GM12801 (cell line): Measurements from ENCODE around the gene SNF8.

Source experiments
- TF ChIP-seq, protein P1 (sequence below): IDR thresholded peaks from one replicate; pipeline ENCODE4 v1.5.1; 2011; ENCODE audit warnings: control low read depth; ENCODE audit not compliant: insufficient read length; ENCODE audit errors: extremely low read depth

The SNF8 gene

DNA sequence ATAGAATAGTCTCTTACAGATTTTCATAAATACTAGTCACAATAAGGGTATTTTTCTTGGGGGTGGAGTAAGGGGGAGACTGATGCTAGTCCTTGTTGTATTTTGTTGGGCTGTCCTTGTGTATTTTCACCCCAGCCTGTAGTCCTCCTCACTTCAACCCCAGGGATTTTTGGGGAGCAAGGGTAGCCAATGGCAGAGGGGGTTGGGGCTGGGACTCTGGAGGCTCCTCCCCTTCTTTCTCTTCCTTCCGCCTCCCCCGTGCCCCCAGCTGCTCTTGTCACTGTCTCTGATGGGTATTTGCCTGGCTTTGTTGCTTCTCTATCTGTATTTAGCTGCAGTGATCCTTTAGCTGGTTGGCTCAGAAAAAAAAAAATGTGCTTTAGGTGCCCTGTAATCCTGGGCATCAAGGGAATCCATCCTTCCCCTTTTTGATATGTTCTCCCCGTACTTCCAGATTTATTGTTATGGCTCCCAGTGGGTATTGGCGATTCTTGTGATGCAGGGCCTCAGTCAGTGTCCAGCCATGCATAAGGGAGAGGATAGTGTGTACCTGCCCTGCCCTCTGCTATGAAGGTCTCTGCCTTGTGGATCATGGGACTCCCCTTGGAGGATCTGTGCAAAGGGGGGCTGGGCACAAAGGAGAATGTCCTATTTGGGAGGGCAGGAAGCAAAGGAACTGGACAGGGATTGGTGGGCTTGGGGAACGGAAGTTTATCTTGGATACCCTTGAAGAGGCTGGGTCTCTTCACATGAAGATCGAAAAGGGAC lies 16.5 kb downstream of the SNF8 start:
- TF ChIP-seq, protein P1, sequence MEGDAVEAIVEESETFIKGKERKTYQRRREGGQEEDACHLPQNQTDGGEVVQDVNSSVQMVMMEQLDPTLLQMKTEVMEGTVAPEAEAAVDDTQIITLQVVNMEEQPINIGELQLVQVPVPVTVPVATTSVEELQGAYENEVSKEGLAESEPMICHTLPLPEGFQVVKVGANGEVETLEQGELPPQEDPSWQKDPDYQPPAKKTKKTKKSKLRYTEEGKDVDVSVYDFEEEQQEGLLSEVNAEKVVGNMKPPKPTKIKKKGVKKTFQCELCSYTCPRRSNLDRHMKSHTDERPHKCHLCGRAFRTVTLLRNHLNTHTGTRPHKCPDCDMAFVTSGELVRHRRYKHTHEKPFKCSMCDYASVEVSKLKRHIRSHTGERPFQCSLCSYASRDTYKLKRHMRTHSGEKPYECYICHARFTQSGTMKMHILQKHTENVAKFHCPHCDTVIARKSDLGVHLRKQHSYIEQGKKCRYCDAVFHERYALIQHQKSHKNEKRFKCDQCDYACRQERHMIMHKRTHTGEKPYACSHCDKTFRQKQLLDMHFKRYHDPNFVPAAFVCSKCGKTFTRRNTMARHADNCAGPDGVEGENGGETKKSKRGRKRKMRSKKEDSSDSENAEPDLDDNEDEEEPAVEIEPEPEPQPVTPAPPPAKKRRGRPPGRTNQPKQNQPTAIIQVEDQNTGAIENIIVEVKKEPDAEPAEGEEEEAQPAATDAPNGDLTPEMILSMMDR: no peak

DNA sequence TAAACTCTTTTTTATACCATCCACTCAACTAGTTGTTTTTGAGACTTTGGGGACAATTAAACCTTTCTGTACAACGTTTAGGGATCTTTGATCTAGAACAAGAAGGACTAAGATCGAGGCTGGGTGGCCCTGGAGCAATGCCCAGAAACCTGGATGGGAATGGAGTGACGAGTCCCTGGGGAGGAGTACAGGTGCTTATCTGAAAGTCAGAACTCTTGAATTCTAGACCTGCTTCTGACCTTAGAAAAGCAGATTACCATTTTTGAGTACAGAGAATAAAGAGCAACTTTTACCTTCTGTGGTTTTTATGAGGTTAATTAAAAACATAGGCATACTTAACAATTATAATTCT lies 18.7 kb downstream of the SNF8 start:
- TF ChIP-seq, protein P1: no peak

DNA sequence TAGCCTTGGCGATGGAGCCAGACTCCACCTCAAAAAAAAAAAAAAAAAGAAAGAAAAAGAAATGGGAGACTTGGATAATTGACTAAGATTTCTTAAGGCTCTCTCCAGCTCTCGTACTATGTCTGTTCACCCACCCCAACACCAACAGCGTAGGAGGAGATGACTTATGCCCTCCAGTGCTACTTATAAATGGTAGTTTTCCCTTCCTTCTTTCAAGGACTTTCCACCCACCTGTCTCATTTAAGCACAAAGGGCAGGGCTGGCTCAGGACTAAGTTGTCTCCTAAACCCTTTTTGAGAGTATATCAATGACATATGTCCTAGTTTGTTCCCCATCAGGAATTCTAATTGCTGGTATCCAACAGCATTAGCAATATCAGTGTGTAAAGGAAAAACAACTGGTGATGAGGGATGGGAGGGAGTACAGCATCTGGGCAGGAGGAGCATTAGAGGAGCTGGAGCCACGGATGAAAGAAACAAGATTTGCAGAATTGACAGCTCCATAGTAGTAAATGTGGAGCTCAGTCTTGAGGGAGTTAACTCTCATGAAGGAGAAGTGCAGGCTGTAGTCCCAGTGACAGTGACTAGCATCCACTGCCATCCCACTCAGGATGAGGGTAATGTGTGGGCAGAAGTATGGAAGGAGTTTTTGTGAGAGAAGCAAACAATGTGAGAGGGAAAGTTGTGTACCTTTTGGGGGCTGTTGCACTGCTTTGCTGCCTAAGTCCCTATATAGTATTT lies 19.2 kb downstream of the SNF8 start:
- TF ChIP-seq, protein P1: no peak

DNA sequence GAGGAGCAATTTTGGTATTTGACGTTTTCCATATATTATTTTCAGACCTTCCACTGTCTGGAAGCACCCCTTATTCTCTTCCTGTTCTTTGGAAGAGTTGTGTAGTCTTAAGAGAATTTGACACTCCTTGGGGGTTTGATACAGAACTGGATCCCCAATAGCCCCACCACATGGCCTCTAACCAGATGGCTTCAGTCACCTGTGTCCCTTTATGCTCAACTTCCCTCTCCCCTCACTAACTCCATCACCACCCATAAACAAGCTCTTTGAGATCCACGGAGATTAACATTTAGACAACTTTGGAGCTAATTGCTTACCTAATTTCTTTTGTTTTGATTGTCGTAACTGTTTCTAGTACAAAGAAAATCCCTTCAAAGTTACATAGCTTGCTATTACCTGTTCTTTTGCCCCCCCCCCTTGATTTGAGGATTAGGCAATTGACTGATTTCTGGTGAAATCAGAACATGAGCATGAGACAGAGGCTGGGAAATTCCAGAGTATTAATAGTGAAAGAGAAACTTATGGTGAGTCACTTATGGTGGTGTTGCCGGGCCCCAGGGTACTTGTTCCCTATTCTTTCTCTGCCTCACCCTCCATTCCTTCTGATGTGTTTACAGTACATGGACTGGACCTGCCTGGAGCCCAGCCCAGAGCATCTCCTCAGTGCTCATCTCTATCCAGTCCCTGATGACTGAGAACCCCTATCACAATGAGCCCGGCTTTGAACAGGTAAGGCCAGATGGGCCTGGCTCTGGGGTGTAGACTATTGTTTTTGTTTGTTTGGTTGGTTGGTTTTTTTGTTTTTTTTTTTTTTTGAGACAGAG lies 29.0 kb downstream of the SNF8 start:
- TF ChIP-seq, protein P1: no peak

DNA sequence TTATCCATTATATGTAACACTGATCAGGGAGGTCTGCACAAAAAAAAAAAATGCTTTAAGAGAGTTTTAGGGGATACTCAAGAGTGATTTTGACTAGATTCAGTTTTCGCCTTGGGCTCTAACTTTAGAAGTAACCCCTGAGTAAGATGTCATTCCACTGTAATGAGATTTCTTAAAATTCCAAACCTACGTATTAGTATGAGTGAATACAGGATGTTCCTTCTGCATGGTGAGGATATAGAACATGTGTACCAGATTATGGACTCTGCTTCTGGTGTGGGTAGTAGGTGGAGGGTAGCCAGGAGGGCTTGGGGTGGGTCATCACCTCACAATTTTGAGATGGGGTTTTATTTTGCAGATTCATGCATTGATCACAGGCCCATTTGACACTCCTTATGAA lies 32.2 kb downstream of the SNF8 start:
- TF ChIP-seq, protein P1: no peak

DNA sequence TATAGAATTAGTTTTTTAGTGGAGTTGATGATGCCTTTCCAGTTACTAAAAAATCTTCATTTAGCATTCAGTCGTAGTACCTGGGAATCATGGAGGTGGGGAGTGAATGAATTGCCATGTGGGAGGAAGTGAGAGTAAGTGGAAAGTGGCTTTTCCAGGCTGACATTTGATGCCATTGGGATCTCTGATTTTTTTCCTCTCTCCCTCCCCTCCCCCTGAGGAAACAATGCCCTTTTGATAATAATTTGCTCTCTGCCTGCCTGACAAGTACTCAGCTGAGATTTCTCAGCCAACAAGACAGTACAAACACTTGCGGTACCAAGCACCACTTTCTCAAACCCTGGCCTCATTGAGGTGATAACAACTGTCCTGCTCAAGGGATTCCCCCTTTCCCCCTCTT lies 34.3 kb downstream of the SNF8 start:
- TF ChIP-seq, protein P1: no peak

DNA sequence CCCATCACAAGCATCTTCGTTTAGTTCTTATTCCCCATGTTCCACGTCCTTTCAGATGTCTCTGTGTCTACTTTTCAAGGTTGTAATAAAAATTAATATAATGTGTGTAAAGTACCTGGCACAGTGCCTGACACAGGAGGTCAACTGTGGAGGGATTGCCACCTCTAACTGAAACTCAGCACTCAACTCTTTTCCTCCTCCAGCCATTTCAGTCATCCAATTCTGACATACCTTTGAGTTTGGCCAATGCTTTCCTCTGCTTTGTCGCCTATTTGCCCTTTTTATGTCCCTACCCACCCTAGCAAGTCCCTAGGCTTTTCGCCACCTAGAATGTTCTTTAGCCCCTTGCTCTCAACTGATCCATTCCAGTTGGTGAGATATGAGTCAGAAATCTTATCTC lies 34.9 kb downstream of the SNF8 start:
- TF ChIP-seq, protein P1: no peak
